ENCODE results near the gene FKBP5. TPM values are rescaled to one million over a fixed set of nuclear protein-coding genes. Genes with fewer than 3 reads are reported as not detected.
"Not testable (repeated sequence)": the region's sequence is repeated elsewhere in the genome, so short reads cannot be mapped to it uniquely, and the experiment has no call there.

FKBP5 gene
- total RNA-seq, 1 donor from 2014 or later: 112 TPM

DNA sequence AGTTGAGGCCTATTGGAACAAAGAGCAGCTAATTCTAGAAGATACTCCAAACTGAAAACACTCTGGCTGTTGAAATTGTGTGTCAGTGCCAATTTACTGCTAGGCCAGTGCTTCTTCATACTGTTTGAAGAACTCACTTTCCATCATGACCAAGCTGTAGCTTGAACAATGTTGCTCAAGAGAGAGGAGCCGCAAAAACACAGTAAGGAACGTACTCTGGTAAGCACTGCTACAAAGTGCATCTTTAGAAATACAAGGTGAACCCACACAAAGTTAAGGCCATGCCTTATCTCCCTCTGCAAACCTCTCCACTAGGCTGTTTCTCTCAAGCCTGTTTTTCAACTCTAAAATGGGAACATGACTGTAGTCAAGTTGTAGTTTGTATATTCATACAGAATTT lies 101.5 kb downstream of the FKBP5 start:
- no peak for DNase-seq (ENCODE audit: low spot score)

- no peak for DNase-seq (ENCODE audit: low spot score)
These were observed 102.2 kb downstream of the FKBP5 start for GRCh38 chr6:35586542-35586941.

GRCh38 chr6:35585658-35586057 lies 103.1 kb downstream of the FKBP5 start:
- DNase-seq (ENCODE audit: low spot score): no peak

DNA sequence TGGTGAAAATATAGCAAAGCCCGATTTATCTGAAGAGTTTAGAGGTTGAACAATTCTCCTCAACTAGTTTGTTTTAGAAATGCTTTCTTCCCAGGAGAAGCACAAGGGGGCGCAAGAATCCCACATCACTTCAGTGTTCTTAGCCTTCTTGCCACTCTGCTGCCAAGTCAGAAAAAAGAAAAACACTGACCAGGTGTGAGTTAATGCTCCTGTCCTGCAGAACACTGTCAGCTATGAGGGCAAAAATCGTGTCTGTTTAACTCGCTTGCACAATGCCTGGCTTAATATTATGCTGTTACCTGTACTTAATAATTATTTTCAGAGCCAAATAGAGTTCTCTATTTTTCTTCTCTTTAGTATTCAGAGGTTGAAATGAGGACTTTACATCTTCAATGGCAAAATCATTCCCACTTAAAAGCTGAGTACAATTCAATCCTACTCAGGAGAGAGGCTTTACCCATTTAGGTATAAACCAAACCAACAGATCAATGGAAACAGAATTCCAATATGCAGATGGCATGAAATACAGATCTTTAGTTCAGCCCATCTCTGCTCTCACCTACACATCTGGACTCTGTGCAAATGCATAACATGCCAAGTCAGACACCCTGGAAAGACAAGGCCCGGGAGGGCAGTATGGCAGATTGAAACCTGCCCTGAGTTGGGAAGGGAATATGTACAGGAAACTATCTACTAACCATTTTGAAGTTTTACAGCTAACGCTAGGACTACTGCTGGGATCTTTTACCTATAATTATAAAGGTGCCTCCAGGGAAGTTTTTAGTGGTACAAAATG lies 104.6 kb downstream of the FKBP5 start:
- peak; percentile 79 for DNase-seq (ENCODE audit: low spot score)

DNA sequence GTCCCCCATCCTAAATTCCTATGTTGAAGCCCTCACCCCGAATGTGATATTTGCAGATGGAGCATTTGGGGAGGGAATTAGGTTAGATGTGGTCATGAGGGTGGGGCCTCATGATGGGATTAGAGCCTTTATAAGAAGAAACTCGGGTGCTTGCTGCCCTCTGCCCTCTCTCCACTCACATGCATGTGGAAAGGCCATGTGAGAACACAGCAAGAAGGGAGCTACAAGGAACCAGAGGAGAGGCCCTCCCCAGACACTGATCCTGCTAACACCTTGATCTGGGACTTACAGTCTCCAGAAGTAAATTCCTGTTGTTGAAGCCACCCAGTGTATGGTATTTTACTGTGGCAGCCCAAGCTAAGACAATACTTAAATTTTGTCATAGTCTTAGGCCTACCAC lies 106.4 kb downstream of the FKBP5 start:
- DNase-seq (ENCODE audit: low spot score): no peak

DNA sequence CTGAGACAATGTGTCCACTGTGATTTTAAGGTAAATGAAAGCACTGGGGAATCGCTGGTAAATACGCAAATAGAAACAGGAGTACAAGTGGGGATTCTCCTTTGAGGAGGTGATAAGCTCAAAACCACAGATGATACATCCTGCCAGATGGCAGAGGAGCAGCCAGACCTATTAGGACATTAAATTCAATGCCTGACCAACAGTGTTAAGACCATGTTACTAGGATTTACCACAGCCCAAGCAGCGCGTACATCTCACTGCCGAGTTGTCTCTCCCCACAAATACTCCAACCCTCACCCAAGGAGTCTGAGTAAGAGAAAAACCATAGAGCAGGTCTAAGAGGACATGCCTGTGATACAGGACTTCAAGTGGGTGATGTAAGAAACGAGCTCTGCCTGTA lies 107.1 kb downstream of the FKBP5 start:
- DNase-seq (ENCODE audit: low spot score): no peak

GRCh38 chr6:35580836-35581235 lies 107.9 kb downstream of the FKBP5 start:
- no peak for DNase-seq (ENCODE audit: low spot score)

GRCh38 chr6:35576682-35577081 lies 112.0 kb downstream of the FKBP5 start:
- no peak for DNase-seq (ENCODE audit: low spot score)

GRCh38 chr6:35573495-35574110 lies 115.1 kb downstream of the FKBP5 start:
- no peak for DNase-seq (ENCODE audit: low spot score)

DNA sequence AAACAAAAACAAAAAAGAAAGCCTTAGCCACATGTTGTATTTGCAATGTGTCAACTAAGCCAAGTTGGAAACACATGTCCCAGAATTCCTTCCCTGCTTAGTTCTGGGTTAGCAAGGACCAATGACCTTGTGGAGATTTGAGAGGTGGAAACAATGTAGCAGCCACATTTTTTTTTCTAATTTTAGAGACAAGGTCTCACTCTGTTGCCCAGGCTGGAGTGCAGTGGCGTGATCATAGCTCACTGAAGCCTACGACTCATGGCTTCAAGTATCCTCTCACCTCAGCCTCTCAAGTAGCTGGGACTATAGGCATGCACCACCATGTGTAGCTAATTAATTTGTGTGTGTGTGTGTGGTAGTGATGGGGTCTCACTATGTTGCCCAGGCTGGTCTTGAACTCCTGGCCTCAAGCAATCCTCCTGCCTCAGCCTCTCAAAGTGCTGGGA lies 117.8 kb downstream of the FKBP5 start:
- DNase-seq (ENCODE audit: low spot score): not testable (repeated sequence)

- DNase-seq (ENCODE audit: low spot score): peak; percentile 53
These were observed 119.7 kb downstream of the FKBP5 start for GRCh38 chr6:35569011-35569461.

GRCh38 chr6:35566794-35567193 lies 121.9 kb downstream of the FKBP5 start:
- DNase-seq (ENCODE audit: low spot score): no peak

- DNase-seq (ENCODE audit: low spot score): no peak
These were observed 124.0 kb downstream of the FKBP5 start for GRCh38 chr6:35564733-35565132.

DNA sequence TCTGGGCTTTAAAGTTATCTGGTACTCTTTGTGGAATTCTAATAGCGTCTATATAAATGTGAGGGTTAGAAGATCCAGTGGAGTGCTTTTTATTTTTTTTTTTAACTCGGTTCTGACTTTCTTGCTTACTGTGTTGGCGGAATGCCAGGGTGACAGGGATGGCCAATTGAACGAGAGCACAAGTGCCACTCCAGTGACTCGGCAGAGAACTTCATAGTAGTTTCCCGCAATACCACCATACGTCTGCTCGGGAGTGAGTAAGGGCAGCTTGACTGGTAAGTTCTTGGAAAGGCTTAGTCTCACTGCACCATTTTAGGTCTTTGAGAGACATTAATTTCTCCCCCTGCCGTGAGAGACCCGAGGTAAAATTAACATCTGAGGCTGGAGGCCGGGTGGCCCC lies 126.7 kb downstream of the FKBP5 start:
- DNase-seq (ENCODE audit: low spot score): no peak

- DNase-seq (ENCODE audit: low spot score): no peak
These were observed 127.6 kb downstream of the FKBP5 start for GRCh38 chr6:35561113-35561512.

GRCh38 chr6:35558571-35558970 lies 130.1 kb downstream of the FKBP5 start:
- DNase-seq (ENCODE audit: low spot score): no peak

GRCh38 chr6:35557239-35557638 lies 131.5 kb downstream of the FKBP5 start:
- DNase-seq (ENCODE audit: low spot score): no peak

DNA sequence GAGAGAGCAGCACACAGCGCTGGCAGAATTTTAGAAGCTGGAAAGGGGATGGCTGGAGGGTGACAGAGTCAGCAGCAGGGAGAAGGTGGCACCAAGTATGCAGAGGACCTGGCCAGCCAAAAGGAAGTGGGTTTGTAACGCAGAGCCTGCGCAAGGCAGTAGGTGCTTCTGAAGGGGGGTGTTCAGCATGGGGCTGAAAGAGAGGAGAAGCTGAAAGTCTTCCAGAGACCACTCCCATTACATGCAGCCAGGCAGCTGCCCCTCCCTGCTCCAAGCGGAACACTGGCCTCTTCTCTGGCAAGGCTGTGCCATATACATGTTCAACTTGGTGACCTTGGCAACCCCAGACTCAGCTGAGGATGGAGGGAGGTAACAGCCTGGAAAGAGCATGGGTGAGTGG lies 133.9 kb downstream of the FKBP5 start:
- no peak for DNase-seq (ENCODE audit: low spot score)

DNA sequence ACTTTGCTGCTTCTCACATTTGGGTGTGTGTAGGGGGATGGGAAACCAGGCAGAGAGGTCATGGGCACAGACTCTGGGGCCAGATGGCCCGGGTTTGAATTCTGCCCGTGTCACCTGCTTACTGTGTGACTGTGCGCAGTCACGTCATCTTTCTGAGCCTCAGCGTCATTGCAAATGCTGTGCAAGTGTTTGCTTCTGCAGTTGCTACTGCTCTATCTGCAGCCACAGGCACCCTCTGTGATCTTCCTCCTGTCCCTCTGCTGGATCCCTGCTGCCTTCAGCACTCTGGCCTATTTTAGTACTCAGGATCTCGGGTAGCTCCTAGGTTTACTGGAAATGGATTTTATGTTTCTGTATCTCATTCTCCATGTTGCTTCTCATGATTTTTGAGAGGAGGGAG lies 135.4 kb downstream of the FKBP5 start:
- no peak for DNase-seq (ENCODE audit: low spot score)

DNA sequence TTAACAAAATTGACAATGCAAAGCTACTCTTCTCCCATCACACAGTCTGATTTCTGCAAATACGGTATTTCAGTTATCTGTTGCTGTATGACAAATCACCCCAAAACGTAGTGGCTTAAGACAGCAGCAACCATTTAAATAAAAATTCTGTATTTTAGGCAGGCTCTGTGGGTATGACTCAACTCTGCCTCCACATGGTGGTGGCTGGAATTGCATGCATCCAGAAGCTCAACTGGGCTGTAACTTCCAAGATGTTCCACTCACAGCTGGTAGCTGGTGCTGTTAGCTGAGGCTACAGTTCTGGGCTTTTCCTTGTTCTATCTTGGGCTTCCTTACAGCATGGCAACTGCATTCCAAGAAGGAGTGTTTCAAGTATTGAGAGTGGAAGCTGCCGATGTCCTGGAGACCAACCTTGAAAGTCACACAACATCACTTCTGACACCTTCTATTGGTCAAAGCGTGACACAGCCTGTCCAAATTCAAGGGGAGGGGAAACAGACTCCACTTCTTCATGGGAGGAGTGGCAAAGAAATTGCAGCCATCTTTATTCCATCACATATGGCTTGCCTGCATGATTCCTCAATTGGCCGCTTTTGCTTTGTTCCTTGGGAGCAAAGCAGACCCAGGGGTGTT lies 136.3 kb downstream of the FKBP5 start:
- no peak for DNase-seq (ENCODE audit: low spot score)

DNA sequence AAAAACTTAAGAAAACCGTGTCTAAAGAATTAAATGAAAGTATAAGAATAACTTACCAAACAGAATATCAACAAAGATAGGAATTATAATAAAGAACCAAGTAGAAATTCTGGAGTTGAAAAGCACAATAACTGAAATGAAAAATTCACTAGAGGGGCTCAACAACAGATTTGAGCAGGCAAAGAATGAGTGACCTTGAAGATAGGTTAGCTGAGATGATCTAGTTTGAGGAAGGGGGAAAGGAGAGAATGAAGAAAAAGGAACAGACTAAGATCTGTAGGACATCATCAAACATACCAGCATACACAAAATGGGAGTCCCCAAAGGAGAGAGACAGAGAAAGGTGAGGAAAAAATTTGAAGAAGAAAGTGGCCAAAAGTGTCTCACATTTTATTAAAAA lies 138.3 kb downstream of the FKBP5 start:
- no peak for DNase-seq (ENCODE audit: low spot score)

- no peak for DNase-seq (ENCODE audit: low spot score)
These were observed 141.0 kb downstream of the FKBP5 start for GRCh38 chr6:35547676-35548075.
